Prostate gland (tissue), 2 donors: ENCODE data around the gene FES. TPM values are rescaled to one million over a fixed set of nuclear protein-coding genes. Genes with fewer than 3 reads are reported as not detected.

ENCODE experiments used
- DNase-seq: peaks from one replicate; pipeline ENCODE4 v3.0.0-alpha.2; 2019; ENCODE audit warnings: low spot score
- H3K27ac ChIP-seq, 2 donors: fragments of 200-600 bp; sonication (generic); 2 replicates each; pipeline ENCODE4 v1.5.1; 2017 to 2019
- H3K27me3 ChIP-seq: fragments of 200-600 bp; sonication (generic); replicated peaks from 2 replicates; pipeline ENCODE4 v1.5.1; 2019; ENCODE audit not compliant: insufficient read depth
- H3K36me3 ChIP-seq, 2 donors: fragments of 200-600 bp; sonication (generic); 1 replicate in 1 of 2; 2 replicates in 1 of 2; pipeline versions ENCODE4 v1.5.1 to v1.8.1; 2017 to 2019
- H3K4me1 ChIP-seq: fragments of 200-600 bp; sonication (generic); replicated peaks from 2 replicates; pipeline ENCODE4 v1.5.1; 2019
- H3K4me3 ChIP-seq, 2 donors: fragments of 200-600 bp; sonication (generic); 2 replicates each; pipeline ENCODE4 v1.5.1; 2017 to 2019
- H3K9me3 ChIP-seq: fragments of 200-600 bp; sonication (generic); 2 replicates; pipeline ENCODE4 v1.5.1; 2017
- POLR2A ChIP-seq: fragments of 450-650 bp; IDR thresholded peaks from one replicate; pipeline ENCODE4 v1.6.1; 2016; ENCODE audit warnings: antibody characterized with exemption, mild to moderate bottlenecking
- POLR2AphosphoS5 ChIP-seq: sonication (generic); formaldehyde crosslinking; IDR thresholded peaks from one replicate; pipeline ENCODE4 v1.6.1; 2017; ENCODE audit warnings: antibody characterized with exemption
- WGBS: methylation state at CpG from one replicate; pipeline ENCODE4 v1.1.5; 2018; 5-methylcytosine and 5-hydroxymethylcytosine counted together
- intact Hi-C: fragments of 100-400 bp; cut with DNase I; formaldehyde crosslinking; loops from one replicate; pipeline ENCODE4 v1.14.2; 2022
- total RNA-seq, 2 donors: library from RNA; depleted of rRNA; stranded (reverse); fragments of >200 nt; gene quantifications; one replicate each; pipeline ENCODE4 v1.1.0, GENCODE V29; 2016
- TF ChIP-seq, protein P1 (sequence below), 4 experiments: fragments of 200-600 bp in 2 of 4; fragments of 450-650 bp in 2 of 4; sonication (generic) in 2 of 4; IDR thresholded peaks; 1 replicate in 3 of 4; 2 replicates in 1 of 4; pipeline ENCODE4 v1.5.1; 2016 to 2019; ENCODE audit warnings: antibody characterized with exemption in 4 of 4, mild to moderate bottlenecking in 2 of 4, moderate library complexity in 2 of 4

FES gene
- total RNA-seq, 2 donors from 2014 or later: 22.8 to 33.9 TPM

DNA sequence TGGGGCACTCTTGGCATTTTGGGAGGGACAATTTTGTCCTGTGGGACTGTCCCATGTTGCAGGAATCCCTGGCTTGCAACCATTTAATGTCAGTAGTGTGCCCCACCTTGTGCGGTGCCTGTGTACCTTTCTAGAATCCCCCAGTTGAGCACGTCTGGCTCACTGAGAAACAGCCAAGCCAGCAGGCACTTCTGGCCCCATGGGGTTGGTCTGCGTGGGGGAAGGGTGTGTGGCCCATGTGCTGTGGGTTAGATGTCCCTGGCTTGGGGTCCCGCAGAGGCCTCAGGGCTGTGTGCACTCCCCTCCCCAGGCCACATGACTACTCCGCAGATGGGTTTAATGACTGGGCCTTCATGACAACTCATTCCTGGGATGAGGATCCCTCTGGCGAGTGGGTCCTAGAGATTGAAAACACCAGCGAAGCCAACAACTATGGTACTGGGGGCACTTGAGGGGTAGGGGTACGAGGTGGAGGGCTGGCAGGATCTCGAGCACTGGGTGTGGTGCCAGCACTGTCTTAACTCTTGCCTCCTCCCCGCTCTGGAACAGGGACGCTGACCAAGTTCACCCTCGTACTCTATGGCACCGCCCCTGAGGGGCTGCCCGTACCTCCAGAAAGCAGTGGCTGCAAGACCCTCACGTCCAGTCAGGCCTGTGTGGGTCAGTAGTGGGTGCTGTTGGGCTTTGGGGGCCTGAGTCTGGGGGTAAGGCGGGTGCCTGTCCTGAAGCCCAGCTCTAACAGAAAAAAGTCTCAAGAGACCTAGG is 3.7 kb upstream of the FES start:
- H3K4me3 ChIP-seq: no peak overlapping the region
- TF ChIP-seq, protein P1, sequence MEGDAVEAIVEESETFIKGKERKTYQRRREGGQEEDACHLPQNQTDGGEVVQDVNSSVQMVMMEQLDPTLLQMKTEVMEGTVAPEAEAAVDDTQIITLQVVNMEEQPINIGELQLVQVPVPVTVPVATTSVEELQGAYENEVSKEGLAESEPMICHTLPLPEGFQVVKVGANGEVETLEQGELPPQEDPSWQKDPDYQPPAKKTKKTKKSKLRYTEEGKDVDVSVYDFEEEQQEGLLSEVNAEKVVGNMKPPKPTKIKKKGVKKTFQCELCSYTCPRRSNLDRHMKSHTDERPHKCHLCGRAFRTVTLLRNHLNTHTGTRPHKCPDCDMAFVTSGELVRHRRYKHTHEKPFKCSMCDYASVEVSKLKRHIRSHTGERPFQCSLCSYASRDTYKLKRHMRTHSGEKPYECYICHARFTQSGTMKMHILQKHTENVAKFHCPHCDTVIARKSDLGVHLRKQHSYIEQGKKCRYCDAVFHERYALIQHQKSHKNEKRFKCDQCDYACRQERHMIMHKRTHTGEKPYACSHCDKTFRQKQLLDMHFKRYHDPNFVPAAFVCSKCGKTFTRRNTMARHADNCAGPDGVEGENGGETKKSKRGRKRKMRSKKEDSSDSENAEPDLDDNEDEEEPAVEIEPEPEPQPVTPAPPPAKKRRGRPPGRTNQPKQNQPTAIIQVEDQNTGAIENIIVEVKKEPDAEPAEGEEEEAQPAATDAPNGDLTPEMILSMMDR (IDR thresholded peaks at IDR 0.05): no peak
- TF ChIP-seq POLR2AphosphoS5 (no peak), POLR2A (no peak)
- no peaks in the 10 kb centered on the region for H3K9me3 ChIP-seq
- no peaks in the 10 kb centered on the region for H3K27me3 ChIP-seq
- WGBS: 86% methylated on average over 15 of the region's 16 CpGs
- H3K27ac ChIP-seq: no peak overlapping the region
- intact Hi-C loops: loop anchor here (10.0 kb wide), 1 partner anchor 566 kb away; no protein-coding TSS in a partner anchor
- H3K36me3 ChIP-seq: peaks cover 20 to 57% of the 10 kb centered on the region in 2 donors
- peaks cover 6% of the 10 kb centered on the region for H3K4me1 ChIP-seq
- DNase-seq: no peak

DNA sequence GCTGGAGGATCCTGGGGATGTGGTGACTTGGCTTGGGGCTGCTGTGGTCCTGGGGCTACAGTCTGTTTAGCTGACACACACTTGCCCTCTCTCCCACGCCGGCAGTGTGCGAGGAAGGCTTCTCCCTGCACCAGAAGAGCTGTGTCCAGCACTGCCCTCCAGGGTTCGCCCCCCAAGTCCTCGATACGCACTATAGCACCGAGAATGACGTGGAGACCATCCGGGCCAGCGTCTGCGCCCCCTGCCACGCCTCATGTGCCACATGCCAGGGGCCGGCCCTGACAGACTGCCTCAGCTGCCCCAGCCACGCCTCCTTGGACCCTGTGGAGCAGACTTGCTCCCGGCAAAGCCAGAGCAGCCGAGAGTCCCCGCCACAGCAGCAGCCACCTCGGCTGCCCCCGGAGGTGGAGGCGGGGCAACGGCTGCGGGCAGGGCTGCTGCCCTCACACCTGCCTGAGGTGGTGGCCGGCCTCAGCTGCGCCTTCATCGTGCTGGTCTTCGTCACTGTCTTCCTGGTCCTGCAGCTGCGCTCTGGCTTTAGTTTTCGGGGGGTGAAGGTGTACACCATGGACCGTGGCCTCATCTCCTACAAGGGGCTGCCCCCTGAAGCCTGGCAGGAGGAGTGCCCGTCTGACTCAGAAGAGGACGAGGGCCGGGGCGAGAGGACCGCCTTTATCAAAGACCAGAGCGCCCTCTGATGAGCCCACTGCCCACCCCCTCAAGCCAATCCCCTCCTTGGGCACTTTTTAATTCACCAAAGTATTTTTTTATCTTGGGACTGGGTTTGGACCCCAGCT is 2.9 kb upstream of the FES start:
- Histone ChIP-seq H3K9me3 (no peaks in the 10 kb centered on the region), H3K27ac (no peak overlapping the region), H3K4me1 (peaks cover 6% of the 10 kb centered on the region), H3K4me3 (no peak overlapping the region), H3K36me3 (peaks cover 17 to 49% of the 10 kb centered on the region in 2 donors), H3K27me3 (no peaks in the 10 kb centered on the region)
- TF ChIP-seq, protein P1 (IDR thresholded peaks at IDR 0.05): no peak
- TF ChIP-seq POLR2A (no peak), POLR2AphosphoS5 (no peak)
- intact Hi-C loops: loop anchor here (10.0 kb wide), 1 partner anchor 567 kb away; no protein-coding TSS in a partner anchor
- DNase-seq: no peak
- WGBS: 73% methylated on average over 35 of the region's 35 CpGs

DNA sequence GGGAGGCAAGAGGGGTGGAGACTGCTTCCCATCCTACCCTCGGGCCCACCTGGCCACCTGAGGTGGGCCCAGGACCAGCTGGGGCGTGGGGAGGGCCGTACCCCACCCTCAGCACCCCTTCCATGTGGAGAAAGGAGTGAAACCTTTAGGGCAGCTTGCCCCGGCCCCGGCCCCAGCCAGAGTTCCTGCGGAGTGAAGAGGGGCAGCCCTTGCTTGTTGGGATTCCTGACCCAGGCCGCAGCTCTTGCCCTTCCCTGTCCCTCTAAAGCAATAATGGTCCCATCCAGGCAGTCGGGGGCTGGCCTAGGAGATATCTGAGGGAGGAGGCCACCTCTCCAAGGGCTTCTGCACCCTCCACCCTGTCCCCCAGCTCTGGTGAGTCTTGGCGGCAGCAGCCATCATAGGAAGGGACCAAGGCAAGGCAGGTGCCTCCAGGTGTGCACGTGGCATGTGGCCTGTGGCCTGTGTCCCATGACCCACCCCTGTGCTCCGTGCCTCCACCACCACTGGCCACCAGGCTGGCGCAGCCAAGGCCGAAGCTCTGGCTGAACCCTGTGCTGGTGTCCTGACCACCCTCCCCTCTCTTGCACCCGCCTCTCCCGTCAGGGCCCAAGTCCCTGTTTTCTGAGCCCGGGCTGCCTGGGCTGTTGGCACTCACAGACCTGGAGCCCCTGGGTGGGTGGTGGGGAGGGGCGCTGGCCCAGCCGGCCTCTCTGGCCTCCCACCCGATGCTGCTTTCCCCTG is 2.2 kb upstream of the FES start:
- intact Hi-C loops: loop anchor here (10.0 kb wide), 1 partner anchor 567 kb away; no protein-coding TSS in a partner anchor
- 79% methylated on average over 12 of the region's 19 CpGs for WGBS

DNA sequence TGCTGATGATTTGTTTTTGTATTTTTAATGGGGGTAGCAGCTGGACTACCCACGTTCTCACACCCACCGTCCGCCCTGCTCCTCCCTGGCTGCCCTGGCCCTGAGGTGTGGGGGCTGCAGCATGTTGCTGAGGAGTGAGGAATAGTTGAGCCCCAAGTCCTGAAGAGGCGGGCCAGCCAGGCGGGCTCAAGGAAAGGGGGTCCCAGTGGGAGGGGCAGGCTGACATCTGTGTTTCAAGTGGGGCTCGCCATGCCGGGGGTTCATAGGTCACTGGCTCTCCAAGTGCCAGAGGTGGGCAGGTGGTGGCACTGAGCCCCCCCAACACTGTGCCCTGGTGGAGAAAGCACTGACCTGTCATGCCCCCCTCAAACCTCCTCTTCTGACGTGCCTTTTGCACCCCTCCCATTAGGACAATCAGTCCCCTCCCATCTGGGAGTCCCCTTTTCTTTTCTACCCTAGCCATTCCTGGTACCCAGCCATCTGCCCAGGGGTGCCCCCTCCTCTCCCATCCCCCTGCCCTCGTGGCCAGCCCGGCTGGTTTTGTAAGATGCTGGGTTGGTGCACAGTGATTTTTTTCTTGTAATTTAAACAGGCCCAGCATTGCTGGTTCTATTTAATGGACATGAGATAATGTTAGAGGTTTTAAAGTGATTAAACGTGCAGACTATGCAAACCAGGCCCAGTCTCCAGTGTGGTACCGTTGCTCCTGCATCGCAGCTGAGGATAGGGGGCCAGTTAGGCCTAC is 1.4 kb upstream of the FES start:
- no peaks in the 10 kb centered on the region for H3K27me3 ChIP-seq
- H3K27ac ChIP-seq: peak overlapping the region; percentile 78 to 86
- peaks cover 6% of the 10 kb centered on the region for H3K4me1 ChIP-seq
- peaks cover 10 to 33% of the 10 kb centered on the region in 2 donors for H3K36me3 ChIP-seq
- H3K4me3 ChIP-seq: no peak overlapping the region
- DNase-seq: no peak
- H3K9me3 ChIP-seq: no peaks in the 10 kb centered on the region
- TF ChIP-seq POLR2AphosphoS5: no peak
- TF ChIP-seq, protein P1 (IDR thresholded peaks at IDR 0.05): no peak
- intact Hi-C loops: loop anchor here (10.0 kb wide), 1 partner anchor 568 kb away; no protein-coding TSS in a partner anchor
- 66% methylated on average over 13 of the region's 13 CpGs for WGBS

More for the DNA sequence above, 2.2 kb upstream of the FES start:
- DNase-seq: no peak
- Histone ChIP-seq H3K27ac (no peak overlapping the region), H3K4me1 (peaks cover 6% of the 10 kb centered on the region), H3K27me3 (no peaks in the 10 kb centered on the region), H3K36me3 (peaks cover 11 to 41% of the 10 kb centered on the region in 2 donors), H3K4me3 (no peak overlapping the region), H3K9me3 (no peaks in the 10 kb centered on the region)
- no peak for TF ChIP-seq POLR2A
- no peak for TF ChIP-seq POLR2AphosphoS5
- TF ChIP-seq, protein P1 (IDR thresholded peaks at IDR 0.05): no peak
